Peyer's patch (tissue), 4 donors: ENCODE results near the gene EPS8L3. TPM values are rescaled to one million over a fixed set of nuclear protein-coding genes. Genes with fewer than 3 reads are reported as not detected.
"Not testable (repeated sequence)": the region's sequence is repeated elsewhere in the genome, so short reads cannot be mapped to it uniquely, and the experiment has no call there.

Experiments
- DNase-seq, 3 donors: peaks; one replicate each; pipeline ENCODE4 v3.0.0-alpha.2; 2017 to 2019
- H3K27ac ChIP-seq, 4 donors: fragments of 200-600 bp; sonication (generic); one replicate each; pipeline ENCODE4 v1.5.1; 2016 to 2019
- H3K27me3 ChIP-seq, 2 donors: fragments of 200-600 bp; sonication (generic); one replicate each; pipeline ENCODE4 v1.5.1; 2019
- H3K36me3 ChIP-seq, 3 donors: fragments of 200-600 bp; sonication (generic); one replicate each; pipeline ENCODE4 v1.5.1; 2016 to 2019
- H3K4me1 ChIP-seq, 4 donors: fragments of 200-600 bp; sonication (generic); one replicate each; pipeline ENCODE4 v1.5.1; 2016 to 2019
- H3K4me3 ChIP-seq, 4 donors: fragments of 200-600 bp; sonication (generic); 1 replicate in 3 of 4; 2 replicates in 1 of 4; pipeline ENCODE4 v1.5.1; 2016 to 2019; ENCODE audit warnings: mild to moderate bottlenecking in 1 of 4
- H3K9me3 ChIP-seq, 4 donors: fragments of 200-600 bp; sonication (generic); one replicate each; pipeline ENCODE4 v1.5.1; 2016 to 2019; ENCODE audit warnings: mild to moderate bottlenecking in 1 of 4
- CTCF ChIP-seq, 6 experiments: fragments of 450-650 bp in 4 of 6; fragments of 200-600 bp in 2 of 6; sonication (generic) in 1 of 6; IDR thresholded peaks; one replicate each; pipeline ENCODE4 v1.5.1; 2017 to 2019; ENCODE audit warnings: antibody characterized with exemption in 6 of 6, mild to moderate bottlenecking in 3 of 6, moderate library complexity in 1 of 6
- POLR2A ChIP-seq, 2 donors: fragments of 450-650 bp; IDR thresholded peaks; one replicate each; pipeline ENCODE4 v1.5.1; 2017; ENCODE audit warnings: antibody characterized with exemption in 2 of 2, mild to moderate bottlenecking in 2 of 2, moderate library complexity in 2 of 2
- total RNA-seq, 4 donors: library from RNA; depleted of rRNA; stranded (reverse); fragments of >200 nt; gene quantifications; one replicate each; pipeline ENCODE4 v1.1.0, GENCODE V29; 2016

The EPS8L3 gene
- total RNA-seq, 4 donors from 2014 or later, result 263 to 745 (median 649) TPM

DNA sequence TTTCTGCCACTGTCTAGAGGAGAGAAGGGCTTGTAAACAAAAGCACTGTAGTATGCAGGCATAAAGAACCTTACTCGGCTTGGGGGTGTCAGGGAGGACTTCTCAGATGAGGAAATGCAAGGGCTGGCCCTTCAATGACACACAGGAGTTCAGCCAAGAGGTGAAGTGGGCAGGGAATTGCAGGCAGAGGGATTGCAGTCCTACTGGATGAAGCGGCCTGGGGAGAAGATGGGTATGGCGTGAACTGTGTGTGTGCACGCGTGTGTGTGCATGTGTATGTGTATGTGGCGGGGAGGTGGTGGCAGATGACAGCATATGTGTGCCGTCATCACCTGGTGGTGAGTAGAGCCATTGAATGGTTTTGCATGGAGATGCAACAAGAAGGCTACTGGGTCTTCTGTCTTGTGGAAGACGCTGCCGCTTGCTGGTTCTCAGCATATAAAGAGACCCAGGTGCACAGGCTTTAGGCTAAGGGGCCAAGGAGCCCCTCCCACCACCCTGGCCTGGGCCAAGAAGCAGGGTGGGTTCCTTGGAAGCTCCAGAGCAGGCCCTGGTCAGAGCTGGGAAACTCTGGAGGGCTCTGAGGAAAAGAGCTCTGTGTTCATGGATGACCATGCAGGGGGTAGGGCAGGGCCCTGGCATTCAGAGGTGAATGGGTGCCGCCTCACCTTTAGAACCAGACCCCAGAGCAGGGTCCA lies 4.1 kb upstream of the EPS8L3 start:
- TF ChIP-seq POLR2A (IDR thresholded peaks at IDR 0.05), result no peak
- no peak for TF ChIP-seq CTCF (IDR thresholded peaks at IDR 0.05)
- no peaks in the 10 kb centered on the region for H3K27me3 ChIP-seq
- peaks cover 0 to 45% (median 0%) of the 10 kb centered on the region in 4 donors for H3K4me1 ChIP-seq
- H3K36me3 ChIP-seq, result no peaks in the 10 kb centered on the region
- peak in 2 of 3 donors; percentile 40 to 42 for DNase-seq
- H3K27ac ChIP-seq, result peak overlapping the region in 1 of 4 donors; percentile 94
- H3K9me3 ChIP-seq, result no peaks in the 10 kb centered on the region
- H3K4me3 ChIP-seq, result no peak overlapping the region

- DNase-seq, result peak in 2 of 3 donors; percentile 23 to 34
- Histone ChIP-seq H3K27ac (peak overlapping the region in 3 of 4 donors; percentile 93 to 94 (median 94)), H3K4me1 (peaks cover 0 to 43% (median 0%) of the 10 kb centered on the region in 4 donors)
These were observed 3.4 kb upstream of the EPS8L3 start for GRCh38 chr1:109766991-109767636.

DNA sequence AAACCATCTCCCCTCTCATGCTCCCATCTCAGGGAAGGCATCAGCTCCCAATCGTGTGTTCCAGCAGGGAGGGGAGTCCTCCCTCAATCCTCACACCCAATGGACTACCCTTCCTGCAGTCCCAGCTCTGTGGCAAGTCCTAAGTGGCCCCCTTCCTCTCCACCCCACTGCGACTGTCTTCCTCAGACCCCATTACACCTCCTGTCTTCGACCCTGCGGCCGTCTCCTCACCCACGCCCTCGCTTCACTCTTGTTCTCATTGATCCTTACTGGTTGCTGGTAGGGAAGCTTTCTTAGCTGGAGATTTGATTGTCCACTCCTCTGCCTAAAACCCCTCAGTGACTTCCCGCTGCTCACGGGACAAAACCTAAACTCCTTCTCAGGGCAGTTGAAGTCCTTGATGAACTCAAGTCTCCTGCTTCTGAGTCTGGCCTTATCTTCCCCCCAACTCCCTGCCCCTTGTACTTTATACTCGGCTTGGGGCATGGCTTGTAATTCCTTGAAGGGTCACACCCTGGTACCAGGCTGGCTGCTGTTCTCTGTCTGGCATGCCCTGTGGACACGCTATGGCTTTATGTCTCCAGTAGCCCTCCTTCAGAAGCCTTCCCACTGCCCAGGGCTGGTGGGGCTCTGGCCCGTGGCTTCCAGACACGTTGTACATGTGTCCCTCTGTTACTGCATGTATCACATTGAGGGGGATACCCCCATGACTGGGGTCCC lies 2.3 kb upstream of the EPS8L3 start:
- H3K9me3 ChIP-seq, result no peaks in the 10 kb centered on the region
- peaks cover 0 to 6% (median 0%) of the 10 kb centered on the region in 3 donors for H3K36me3 ChIP-seq
- H3K4me3 ChIP-seq, result peak overlapping the region in 2 of 4 donors; percentile 15 to 23
- TF ChIP-seq POLR2A (IDR thresholded peaks at IDR 0.05) (peak; percentile 68 to 80), CTCF (IDR thresholded peaks at IDR 0.05) (no peak)
- H3K4me1 ChIP-seq, result peaks cover 0 to 46% (median 0%) of the 10 kb centered on the region in 4 donors
- H3K27me3 ChIP-seq, result no peaks in the 10 kb centered on the region
- peak in 2 of 3 donors; percentile 76 to 86 for DNase-seq
- peak overlapping the region in 3 of 4 donors; percentile 93 to 94 (median 94) for H3K27ac ChIP-seq

More at GRCh38 chr1:109766991-109767636, 3.4 kb upstream of the EPS8L3 start:
- not testable (repeated sequence) for H3K27me3 ChIP-seq, H3K9me3 ChIP-seq, H3K36me3 ChIP-seq, H3K4me3 ChIP-seq

DNA sequence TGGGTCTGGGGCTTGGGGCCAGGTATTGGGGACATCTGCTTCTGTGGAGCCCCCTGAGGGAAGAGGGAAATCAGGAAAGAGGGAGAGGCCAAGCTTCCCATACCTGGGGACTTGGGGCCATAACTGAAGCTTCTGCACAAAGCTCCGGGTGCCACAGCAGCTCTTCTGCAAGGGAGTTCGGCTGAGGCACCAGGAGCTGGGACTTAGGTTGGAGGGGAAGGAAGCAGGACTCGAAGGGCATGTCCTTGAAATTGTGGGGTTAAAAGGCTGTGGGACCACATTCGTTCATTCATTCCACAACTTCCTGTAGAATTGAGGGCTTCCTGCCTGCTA lies 1.7 kb upstream of the EPS8L3 start:
- Histone ChIP-seq H3K36me3 (peaks cover 0 to 6% (median 0%) of the 10 kb centered on the region in 3 donors), H3K4me3 (no peak overlapping the region), H3K27me3 (no peaks in the 10 kb centered on the region), H3K4me1 (peaks cover 0 to 51% (median 0%) of the 10 kb centered on the region in 4 donors), H3K9me3 (no peaks in the 10 kb centered on the region), H3K27ac (peak overlapping the region in 3 of 4 donors; percentile 93 to 94 (median 94))
- DNase-seq, result peak in 1 of 3 donors; percentile 23
- TF ChIP-seq POLR2A (IDR thresholded peaks at IDR 0.05) (no peak), CTCF (IDR thresholded peaks at IDR 0.05) (no peak)

- peak overlapping the region in 1 of 4 donors; percentile 66 for H3K4me3 ChIP-seq
- H3K4me1 ChIP-seq, result peaks cover 0 to 51% (median 0%) of the 10 kb centered on the region in 4 donors
- H3K9me3 ChIP-seq, result no peaks in the 10 kb centered on the region
- TF ChIP-seq POLR2A (IDR thresholded peaks at IDR 0.05) (peak in 1 of 2 donors; percentile 56), CTCF (IDR thresholded peaks at IDR 0.05) (no peak)
- peak overlapping the region in 3 of 4 donors; percentile 93 to 94 (median 94) for H3K27ac ChIP-seq
- peaks cover 0 to 10% (median 0%) of the 10 kb centered on the region in 3 donors for H3K36me3 ChIP-seq
- no peaks in the 10 kb centered on the region for H3K27me3 ChIP-seq
- DNase-seq, result peak in 2 of 3 donors; percentile 57 to 66
These were observed 1.1 kb upstream of the EPS8L3 start for GRCh38 chr1:109764561-109765482.
